ENCODE measurements around the gene PEAK1.

Gene PEAK1

DNA sequence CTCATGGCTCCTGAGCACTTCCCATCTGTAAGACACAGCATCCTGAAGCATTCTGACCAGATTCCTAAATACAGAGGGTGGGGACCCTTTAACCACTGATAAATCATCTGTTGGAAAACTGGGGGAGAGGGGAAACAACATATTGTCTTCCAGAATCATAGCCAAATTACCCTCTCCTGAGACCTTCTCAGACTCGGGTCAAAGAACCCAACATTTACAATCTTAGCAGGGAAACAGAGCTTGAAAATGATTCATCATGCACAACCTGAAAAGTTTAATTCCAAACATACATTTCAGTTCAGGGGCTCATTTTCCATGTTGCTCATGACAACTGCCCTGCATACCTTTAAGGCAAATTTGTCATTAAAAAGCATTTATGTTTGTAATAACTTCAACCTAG, 300.5 kb downstream of the PEAK1 start:
- no peak for DNase-seq

DNA sequence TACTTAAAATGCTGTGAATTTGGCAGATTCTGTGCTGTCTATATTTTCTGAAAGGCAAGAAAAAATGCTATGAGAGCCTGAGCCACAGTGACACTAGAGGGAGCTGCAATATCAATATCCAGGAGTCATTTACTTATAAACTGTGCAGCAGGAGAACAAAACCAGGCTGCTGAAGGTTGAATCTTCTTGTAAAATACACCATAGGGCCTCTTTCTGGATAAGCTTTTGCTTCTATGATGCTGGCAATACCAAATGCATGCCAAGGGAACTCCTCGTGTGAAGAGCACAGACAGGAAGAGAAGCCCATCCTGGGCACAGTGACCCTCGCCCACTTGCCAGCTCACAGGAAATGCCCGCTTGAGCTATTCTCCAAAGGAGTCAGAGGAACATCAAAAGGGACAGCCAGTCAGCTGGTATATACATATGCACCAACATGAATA, 301.0 kb downstream of the PEAK1 start:
- DNase-seq: peak; percentile 72

DNA sequence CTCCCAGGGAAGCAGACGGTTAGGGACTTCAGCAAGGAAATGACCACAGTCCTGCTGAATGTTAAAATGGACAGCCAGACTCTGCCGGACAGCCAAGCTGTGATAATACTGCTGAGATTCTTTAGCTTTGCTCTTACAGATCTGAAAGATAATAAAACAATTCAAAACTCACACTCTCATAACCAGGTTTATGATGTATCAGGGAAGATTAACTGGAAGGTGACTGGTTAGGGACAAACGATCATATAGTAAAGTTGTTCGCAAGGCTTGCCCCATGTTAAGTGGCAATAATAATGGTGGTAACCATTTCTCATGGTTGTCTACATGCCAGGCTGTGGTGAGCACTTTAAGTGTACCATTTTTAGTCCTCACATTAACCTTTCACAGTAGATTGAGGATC, 304.7 kb downstream of the PEAK1 start:
- DNase-seq: no peak

GRCh38 chr15:77112838-77113504, 306.9 kb downstream of the PEAK1 start:
- no peak for DNase-seq

DNA sequence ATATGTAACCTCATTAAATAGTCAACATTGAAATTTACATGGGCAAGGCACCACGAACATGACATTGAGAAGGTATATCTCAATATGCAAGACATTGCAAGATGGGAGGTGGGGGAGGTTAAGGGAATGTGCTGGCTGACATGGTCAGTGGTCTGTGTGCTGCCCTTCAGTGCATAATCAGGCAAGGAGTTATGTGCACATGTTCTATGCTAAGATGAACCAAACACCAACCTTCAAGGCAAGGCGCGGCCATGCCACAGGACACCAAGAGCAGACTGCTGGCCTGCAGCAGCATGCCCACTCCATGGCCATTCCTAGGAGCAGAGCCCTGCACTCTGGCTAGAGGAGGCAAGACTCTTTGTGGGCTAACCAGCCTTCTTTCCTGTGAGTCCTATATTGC, 308.1 kb downstream of the PEAK1 start:
- DNase-seq: no peak

GRCh38 chr15:77107531-77108355, 312.2 kb downstream of the PEAK1 start:
- peak; percentile 84 for DNase-seq

GRCh38 chr15:77107068-77107467, 312.8 kb downstream of the PEAK1 start:
- peak; percentile 70 for DNase-seq

- no peak for DNase-seq
These were observed 315.7 kb downstream of the PEAK1 start for GRCh38 chr15:77104155-77104554.

GRCh38 chr15:77099741-77100463, 320.0 kb downstream of the PEAK1 start:
- DNase-seq: no peak

DNA sequence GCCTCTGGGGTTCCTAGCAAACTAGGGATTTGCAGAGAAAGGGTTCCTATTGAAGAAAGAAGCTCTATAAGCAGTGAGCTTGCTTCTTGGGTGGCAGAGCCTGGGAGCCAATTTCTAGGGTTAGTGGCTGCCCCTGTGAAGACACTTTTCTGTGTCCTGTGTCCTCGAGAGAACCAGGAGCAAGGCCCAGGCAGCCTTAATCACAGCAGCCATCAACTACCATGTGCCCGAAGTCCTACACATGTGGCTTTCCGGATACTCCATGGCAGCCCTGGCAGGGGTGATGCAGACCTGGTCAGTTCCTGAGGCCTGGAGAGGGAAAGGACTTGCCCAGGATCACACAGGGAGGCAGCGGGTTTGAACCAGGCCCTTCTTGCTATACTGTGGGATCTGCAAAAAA, 321.3 kb downstream of the PEAK1 start:
- DNase-seq: no peak

- DNase-seq: no peak
These were observed 322.0 kb downstream of the PEAK1 start for GRCh38 chr15:77097921-77098320.

- DNase-seq: no peak
These were observed 322.6 kb downstream of the PEAK1 start for GRCh38 chr15:77097248-77097721.

DNA sequence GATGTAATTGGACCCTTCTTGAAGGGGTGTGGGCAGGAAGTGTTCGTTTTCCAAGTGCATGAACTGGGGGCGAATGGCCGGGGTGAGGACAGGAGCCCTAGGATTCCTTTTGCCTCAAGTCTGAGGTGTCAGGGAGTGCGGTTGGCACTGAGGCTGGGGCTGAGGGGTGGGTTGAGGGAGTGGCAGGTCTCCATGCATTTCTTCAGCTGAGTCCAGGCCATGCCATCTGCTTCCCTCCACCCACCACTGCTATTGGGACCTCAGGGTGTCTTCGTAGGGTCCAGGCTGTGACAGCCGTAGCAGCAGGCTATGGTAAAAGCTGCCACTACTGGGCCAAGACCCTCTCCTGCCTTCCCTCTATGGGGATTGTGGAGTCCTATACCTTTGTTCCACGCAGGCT, 323.4 kb downstream of the PEAK1 start:
- DNase-seq: no peak

GRCh38 chr15:77096138-77096537, 323.8 kb downstream of the PEAK1 start:
- DNase-seq: no peak

DNA sequence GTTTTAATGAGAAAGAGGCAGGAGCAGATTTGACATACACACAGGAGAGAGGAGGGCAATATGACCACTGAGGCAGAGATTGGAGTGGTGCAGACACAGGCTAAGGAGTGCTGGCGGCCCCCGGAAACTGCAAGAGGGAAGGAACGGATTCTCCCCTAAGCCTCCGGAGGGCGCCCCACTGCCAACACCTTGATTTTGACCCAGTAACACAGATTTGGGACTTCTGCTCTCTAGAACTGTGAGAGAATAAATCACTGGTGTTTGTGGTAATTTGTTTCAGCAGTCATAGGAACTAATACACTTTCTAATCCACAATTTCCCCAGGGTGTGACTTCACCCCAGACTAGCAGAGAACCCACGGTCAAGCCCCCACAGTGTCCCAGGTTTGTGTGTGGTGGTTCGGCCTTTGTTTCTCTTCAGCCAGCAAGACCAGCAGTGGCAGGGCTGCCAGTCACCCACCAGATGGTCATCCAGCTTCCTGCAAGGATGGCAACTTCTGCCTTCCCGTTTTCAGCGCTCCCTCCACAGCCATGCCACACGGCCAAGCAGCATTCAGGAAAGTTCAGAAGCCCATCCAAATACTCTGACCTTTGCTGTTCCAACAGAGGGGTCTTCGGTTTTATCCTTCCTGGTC, 325.4 kb downstream of the PEAK1 start:
- DNase-seq: no peak

DNA sequence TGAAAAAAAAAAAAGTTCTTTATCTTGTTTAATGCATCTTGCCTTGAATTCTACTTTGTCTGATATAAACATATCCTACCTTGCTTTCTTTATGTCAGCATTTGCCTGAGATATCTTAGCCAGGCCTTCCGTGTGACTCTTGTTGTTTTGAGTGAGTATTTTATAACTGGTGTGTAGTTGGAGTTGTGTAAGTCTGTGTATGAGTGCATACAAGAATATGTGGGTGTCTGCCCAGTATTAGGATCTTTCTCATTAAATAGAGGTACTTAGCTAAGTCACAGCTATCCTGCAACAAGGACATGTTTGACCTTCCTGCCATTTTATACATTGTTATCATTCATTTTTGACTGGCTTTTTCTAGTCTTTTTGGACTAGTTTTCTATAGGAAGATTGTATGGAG, 326.5 kb downstream of the PEAK1 start:
- DNase-seq: no peak

- DNase-seq: no peak
These were observed 328.8 kb downstream of the PEAK1 start for GRCh38 chr15:77091097-77091496.

DNA sequence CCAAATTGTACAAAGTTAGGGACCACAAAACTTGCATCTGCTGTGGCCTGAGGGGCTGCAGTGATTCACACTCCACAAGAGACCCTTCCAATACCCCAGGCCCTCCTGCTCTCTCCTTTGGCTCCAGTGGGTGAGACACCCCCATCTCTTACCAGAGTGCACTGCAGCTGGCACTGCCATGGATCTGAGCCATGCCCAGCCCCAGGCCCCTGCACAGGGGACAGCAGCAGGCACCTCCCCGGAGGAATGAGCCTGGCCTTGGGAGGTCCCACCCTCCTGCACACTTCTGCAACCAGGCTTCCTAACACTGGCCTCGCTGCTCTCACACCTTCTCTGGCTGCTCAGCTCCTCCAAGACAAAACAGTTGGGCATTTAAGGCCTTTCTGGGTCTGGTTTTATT, 332.7 kb downstream of the PEAK1 start:
- no peak for DNase-seq

DNA sequence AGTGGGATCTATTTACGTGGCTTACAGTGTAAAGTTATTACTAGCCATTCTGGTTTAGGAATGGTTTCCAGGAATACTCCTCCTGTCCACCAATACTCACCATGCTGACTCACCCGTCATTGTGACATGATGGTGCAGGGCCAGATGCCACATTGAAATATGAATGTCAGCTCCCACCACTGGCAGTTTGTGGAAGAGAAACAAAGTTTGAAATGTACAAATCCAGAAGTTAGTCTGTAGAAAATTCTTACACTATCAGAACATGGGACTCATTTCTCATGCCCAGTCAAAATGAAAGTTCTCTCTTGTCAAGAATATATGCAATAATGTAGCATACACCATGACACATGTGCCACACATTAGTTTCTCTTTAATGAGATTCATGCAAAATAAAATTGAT, 334.6 kb downstream of the PEAK1 start:
- no peak for DNase-seq

DNA sequence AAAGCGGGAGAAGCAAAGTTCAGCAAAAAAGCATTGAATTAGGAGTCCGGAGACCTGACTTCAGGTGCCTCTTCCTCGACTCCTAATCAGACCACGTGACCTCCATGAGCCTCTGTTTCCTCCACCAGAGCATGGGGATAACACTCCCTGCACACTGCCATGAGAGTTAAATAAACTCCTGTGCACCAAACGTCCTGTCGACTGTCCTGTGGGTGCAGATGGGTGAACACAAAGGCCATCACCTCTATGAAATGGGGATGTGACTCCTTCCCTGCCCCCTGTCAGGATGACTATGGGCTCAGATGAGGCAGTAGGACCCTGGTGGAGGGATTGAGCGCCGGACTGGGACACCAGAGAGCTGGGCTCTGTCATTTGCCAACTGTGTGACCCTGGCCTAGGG, 335.5 kb downstream of the PEAK1 start:
- DNase-seq: no peak

DNA sequence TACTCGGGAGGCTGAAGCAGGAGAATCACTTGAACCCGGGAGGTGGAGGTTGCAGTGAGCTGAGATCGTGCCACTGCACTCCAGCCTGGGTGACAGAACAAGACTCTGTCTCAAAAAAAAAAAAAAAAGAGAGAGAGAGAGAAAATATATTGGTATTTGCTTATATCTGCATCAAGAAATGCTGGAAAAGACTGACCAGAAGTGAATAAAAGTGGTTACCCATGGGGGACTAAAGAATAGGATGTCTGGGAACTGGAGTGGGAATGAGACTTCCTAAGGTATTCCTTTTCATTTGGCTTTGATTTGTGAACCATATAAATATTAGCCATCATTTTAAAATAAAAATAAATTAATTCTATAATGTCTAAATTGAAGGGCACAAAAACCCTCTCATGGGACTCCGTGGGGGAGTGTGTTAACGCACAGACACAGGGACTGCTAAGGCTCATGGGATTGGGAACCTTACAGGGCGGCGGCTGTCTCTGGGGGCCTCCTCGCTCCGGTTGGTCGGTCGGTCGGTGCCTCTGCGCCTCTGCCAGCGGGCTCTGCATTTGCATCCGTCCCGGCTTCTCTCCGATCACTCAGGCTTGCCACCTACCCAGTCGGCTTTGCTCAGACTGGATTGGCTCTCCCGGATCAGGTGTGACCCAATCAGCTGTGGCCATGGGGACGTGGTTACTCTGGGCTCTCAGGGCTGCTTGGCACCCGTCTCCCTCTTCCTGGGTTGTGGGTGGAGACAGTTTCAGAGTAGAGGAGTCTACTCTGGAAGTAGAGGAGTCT, 336.3 kb downstream of the PEAK1 start:
- peak; percentile 65 for DNase-seq

- DNase-seq: no peak
These were observed 337.9 kb downstream of the PEAK1 start for GRCh38 chr15:77081971-77082370.

Data from right hindlimb (tissue), 1 donor.